ENCODE results near the gene DIPK2B. TPM values are rescaled to one million over a fixed set of nuclear protein-coding genes. Genes with fewer than 3 reads are reported as not detected.

Gene DIPK2B
- total and polyA plus RNA-seq, 2 of the 13 experiments (the other 11 are each of a cell fraction or from before 2014, with no cell fraction given), result not detected

GRCh38 chrX:45233531-45233930 is 32.9 kb upstream of the DIPK2B start:
- FAIRE-seq (no peak), DNase-seq (ENCODE audit: low spot score) (no peak), ATAC-seq (no peak)
- Histone ChIP-seq H3K4me2 (ENCODE audit: low read depth, low read length) (no peak overlapping the region), H3K36me3 (replicated peaks in 1 of 2; ENCODE audit: control insufficient read depth in 1 of 2, insufficient read depth in 2 of 2, low read length in 2 of 2) (no peaks in the 10 kb centered on the region), H3K9me3 (ENCODE audit: low read length) (no peaks in the 10 kb centered on the region), H3K4me1 (ENCODE audit: insufficient read depth, low read length) (no peaks in the 10 kb centered on the region), H4K20me1 (ENCODE audit: insufficient read depth, low read length) (no peaks in the 10 kb centered on the region), H2AFZ (ENCODE audit: low read length) (no peak overlapping the region), H3K4me3 (replicated peaks in 1 of 3; ENCODE audit: insufficient read depth in 1 of 3, low read depth in 2 of 3, low read length in 3 of 3) (no peak overlapping the region), H3K27ac (ENCODE audit: extremely low read length, insufficient read depth, low read length) (no peak overlapping the region), H3K9ac (ENCODE audit: insufficient read depth, low read depth, low read length) (no peak overlapping the region), H3K79me2 (ENCODE audit: insufficient read depth, low read length) (no peaks in the 10 kb centered on the region), H3K27me3 (ENCODE audit: control insufficient read depth in 1 of 2, insufficient read depth in 2 of 2, low read length in 2 of 2) (no peaks in the 10 kb centered on the region)
- TF ChIP-seq TARDBP (CRISPR knock-in tag; IDR thresholded peaks at IDR 0.05), result no peak
- no peak for TF ChIP-seq SPEN (CRISPR knock-in tag; IDR thresholded peaks at IDR 0.05; ENCODE audit: low read depth)
- TF ChIP-seq ZNF460 (CRISPR knock-in tag; IDR thresholded peaks at IDR 0.05; ENCODE audit: borderline replicate concordance), result no peak
- TF ChIP-seq ZNF839 (CRISPR knock-in tag; IDR thresholded peaks at IDR 0.05; ENCODE audit: borderline replicate concordance), result no peak
- no peak for TF ChIP-seq RERE (CRISPR knock-in tag; IDR thresholded peaks at IDR 0.05; ENCODE audit: low read depth)
- no peak for TF ChIP-seq TBP (CRISPR knock-in tag; IDR thresholded peaks at IDR 0.05)
- intact Hi-C loops (cut with micrococcal nuclease; ENCODE audit: unreplicated experiment) (no loop called here), in situ Hi-C loops (cut with HindIII; ENCODE audit: extremely low pct_ligation_motif_present, low pct_unique_long_range_greater_than_20kb) (no loop called here)
- no TSS peak for BruUV-seq (replicated peaks)
- CTCF ChIA-PET (ENCODE audit: low intra/inter-chr PET ratio, low total read pairs), result no interaction called here
- 4% methylated on average over 2 of the region's 2 CpGs for WGBS (ENCODE audit: low lambda C conversion rate)
- POLR2A ChIA-PET, result no interaction called here
